HG03108 (cell line): ENCODE data around the gene ZNF136.
A peak's percentile ranks its signal among the peaks of the same experiment; 100 is the strongest.

ENCODE experiments used
- ATAC-seq: cut with Tn5 transposase; IDR thresholded peaks from one replicate; pipeline ENCODE4 v1.9.1; 2021; ENCODE audit warnings: moderate library complexity; ENCODE audit not compliant: unreplicated experiment

The ZNF136 gene

GRCh38 chr19:12162882-12163806 lies at the start of gene ZNF136:
Gene ZNF136 (plus strand): TSS chr19:12163096. CDS start chr19:12163204, 108 bp downstream.
- peak; percentile 96 for ATAC-seq

- ATAC-seq = no peak
Measured at GRCh38 chr19:12113121-12113520, 49.8 kb upstream of the ZNF136 start.

- no peak for ATAC-seq
Measured at GRCh38 chr19:12117201-12117970, 45.5 kb upstream of the ZNF136 start.

GRCh38 chr19:12126707-12127106 lies 36.2 kb upstream of the ZNF136 start:
- no peak for ATAC-seq

GRCh38 chr19:12133069-12133468 lies 29.8 kb upstream of the ZNF136 start:
- no peak for ATAC-seq

- no peak for ATAC-seq
Measured at GRCh38 chr19:12137221-12137940, 25.5 kb upstream of the ZNF136 start.

GRCh38 chr19:12139269-12139668 lies 23.6 kb upstream of the ZNF136 start:
- ATAC-seq = no peak

GRCh38 chr19:12139885-12140544 lies 22.9 kb upstream of the ZNF136 start, which contains the start of gene ZNF20:
Gene ZNF20 (minus strand): TSS chr19:12140350. CDS start chr19:12140182, 168 bp downstream.
- ATAC-seq = peak; percentile 83

GRCh38 chr19:12140545-12141404 lies 22.1 kb upstream of the ZNF136 start:
- peak; percentile 12 for ATAC-seq

- ATAC-seq = no peak
Measured at GRCh38 chr19:12141405-12141736, 21.5 kb upstream of the ZNF136 start.

- ATAC-seq = no peak
Measured at GRCh38 chr19:12145348-12145747, 17.5 kb upstream of the ZNF136 start.

- no peak for ATAC-seq
Measured at GRCh38 chr19:12155324-12155860, 7.5 kb upstream of the ZNF136 start.

GRCh38 chr19:12156223-12157058 lies 6.5 kb upstream of the ZNF136 start, which contains the start of gene ZNF625:
Gene ZNF625 (minus strand): TSS chr19:12156734. CDS start chr19:12156558, 176 bp downstream.
- ATAC-seq = peak; percentile 82

- ATAC-seq = no peak
Measured at GRCh38 chr19:12159773-12160414, 3.0 kb upstream of the ZNF136 start.

- no peak for ATAC-seq
Measured at GRCh38 chr19:12162513-12162881, 399 bp upstream of the ZNF136 start.

- ATAC-seq = no peak
Measured at GRCh38 chr19:12163826-12164225, 930 bp downstream of the ZNF136 start.

- no peak for ATAC-seq
Measured at GRCh38 chr19:12166626-12167025, 3.7 kb downstream of the ZNF136 start.

GRCh38 chr19:12180377-12180776 lies 17.5 kb downstream of the ZNF136 start:
- ATAC-seq = no peak
